DND-41 (cell line): ENCODE measurements around the gene CD300LD.
"Not testable (repeated sequence)": the region's sequence is repeated elsewhere in the genome, so short reads cannot be mapped to it uniquely, and the experiment has no call there.

Source experiments
- ATAC-seq: fragments of 200-7000 bp; cut with Tn5 transposase; 3 replicates; pipeline ENCODE4 v1.9.1; 2021; ENCODE audit warnings: low read depth; ENCODE audit not compliant: insufficient read depth
- DNase-seq: peaks from one replicate; pipeline ENCODE4 v3.0.0-alpha.2; 2020
- H2AFZ ChIP-seq: 2 replicates; pipeline ENCODE4 v1.6.0; 2012; ENCODE audit warnings: low read depth, low read length
- H3K27ac ChIP-seq: 2 replicates; pipeline ENCODE4 v1.5.1; 2012; ENCODE audit warnings: low read length, inconsistent platforms
- H3K27me3 ChIP-seq: fragments of 200-600 bp; sonication (generic); 2 replicates; pipeline ENCODE4 v1.6.0; 2012; ENCODE audit warnings: low read length, mild to moderate bottlenecking, inconsistent platforms; ENCODE audit not compliant: insufficient read depth, poor library complexity
- H3K36me3 ChIP-seq: 2 replicates; pipeline ENCODE4 v1.5.1; 2012; ENCODE audit warnings: low read length, inconsistent platforms; ENCODE audit not compliant: insufficient read depth
- H3K4me1 ChIP-seq: 2 replicates; pipeline ENCODE4 v1.5.1; 2012; ENCODE audit warnings: mild to moderate bottlenecking, low read length; ENCODE audit not compliant: insufficient read depth
- H3K4me2 ChIP-seq: 2 replicates; pipeline ENCODE4 v1.6.0; 2012; ENCODE audit warnings: mild to moderate bottlenecking, moderate library complexity, low read length, inconsistent platforms; ENCODE audit not compliant: insufficient read depth
- H3K4me3 ChIP-seq, 2 experiments: fragments of 200-600 bp in 1 of 2; shearing (Covaris generic) in 1 of 2; 2 replicates each; pipeline ENCODE4 v1.5.1; 2012 to 2016; ENCODE audit warnings: inconsistent platforms in 2 of 2, low read length in 2 of 2, mild to moderate bottlenecking in 2 of 2, low read depth in 1 of 2, moderate library complexity in 1 of 2
- H3K79me2 ChIP-seq: 2 replicates; pipeline ENCODE4 v1.6.0; 2012; ENCODE audit warnings: low read length, inconsistent platforms; ENCODE audit not compliant: insufficient read depth
- H3K9ac ChIP-seq: 2 replicates; pipeline ENCODE4 v1.6.0; 2012; ENCODE audit warnings: low read depth, mild to moderate bottlenecking, inconsistent platforms, low read length, moderate library complexity
- H3K9me3 ChIP-seq: 2 replicates; pipeline ENCODE4 v1.5.1; 2012; ENCODE audit warnings: low read length, moderate library complexity, mild to moderate bottlenecking, inconsistent platforms; ENCODE audit not compliant: insufficient read depth, severe bottlenecking
- H4K20me1 ChIP-seq: 2 replicates; pipeline ENCODE4 v1.6.0; 2012; ENCODE audit warnings: low read length; ENCODE audit not compliant: insufficient read depth
- CTCF ChIP-seq: IDR thresholded peaks from 2 replicates; pipeline ENCODE4 v1.5.1; 2012; ENCODE audit warnings: borderline replicate concordance, low read length, moderate library complexity, mild to moderate bottlenecking; ENCODE audit not compliant: poor library complexity, severe bottlenecking; ENCODE audit errors: extremely low read depth
- EZH2 ChIP-seq: IDR thresholded peaks from 3 replicates; pipeline ENCODE4 v1.6.1; 2012; ENCODE audit warnings: borderline replicate concordance, low read depth, mild to moderate bottlenecking, moderate library complexity, low read length, inconsistent platforms; ENCODE audit not compliant: severe bottlenecking

The CD300LD gene

GRCh38 chr17:74637926-74638325 lies 45.8 kb upstream of the CD300LD start:
- Histone ChIP-seq H3K27ac (no peak overlapping the region), H3K27me3 (peaks cover 28% of the 10 kb centered on the region), H3K4me3 (no peak overlapping the region), H3K9ac (no peak overlapping the region), H3K4me1 (no peaks in the 10 kb centered on the region), H4K20me1 (no peaks in the 10 kb centered on the region), H3K79me2 (no peaks in the 10 kb centered on the region), H3K36me3 (no peaks in the 10 kb centered on the region), H2AFZ (no peak overlapping the region), H3K4me2 (no peak overlapping the region), H3K9me3 (no peaks in the 10 kb centered on the region)
- ATAC-seq (no peak), DNase-seq (no peak)
- TF ChIP-seq EZH2: no peak
- TF ChIP-seq CTCF: no peak

DNA sequence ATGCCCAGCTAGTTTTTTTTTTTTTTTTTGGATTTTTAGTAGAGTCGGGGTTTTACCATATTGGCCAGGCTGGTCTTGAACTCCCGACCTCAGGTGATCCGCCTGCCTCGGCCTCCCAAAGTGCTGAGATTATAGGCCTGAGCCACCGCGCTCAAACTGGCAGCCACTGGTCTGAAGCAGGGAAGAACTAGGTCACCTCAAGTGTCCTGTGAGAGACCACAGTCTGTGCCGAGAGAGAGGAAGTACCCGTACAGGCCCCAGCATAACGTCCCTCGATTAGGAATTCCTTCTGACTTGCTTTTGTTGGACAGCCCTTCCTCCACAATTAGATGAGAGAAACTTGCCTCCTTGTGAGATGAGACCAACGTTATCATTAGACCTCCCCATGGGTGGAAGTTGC lies 45.2 kb upstream of the CD300LD start:
- Histone ChIP-seq H3K27ac (no peak overlapping the region), H4K20me1 (no peaks in the 10 kb centered on the region), H3K9me3 (no peaks in the 10 kb centered on the region), H3K27me3 (peaks cover 23% of the 10 kb centered on the region), H3K9ac (no peak overlapping the region), H3K79me2 (no peaks in the 10 kb centered on the region), H3K4me1 (no peaks in the 10 kb centered on the region), H2AFZ (no peak overlapping the region), H3K36me3 (no peaks in the 10 kb centered on the region), H3K4me3 (no peak overlapping the region), H3K4me2 (no peak overlapping the region)
- no peak for DNase-seq
- ATAC-seq: no peak
- TF ChIP-seq CTCF: no peak
- TF ChIP-seq EZH2: no peak

- not testable (repeated sequence) for H3K4me3 ChIP-seq, DNase-seq, H3K9ac ChIP-seq, H3K9me3 ChIP-seq, H3K4me1 ChIP-seq, H2AFZ ChIP-seq, H3K79me2 ChIP-seq, ATAC-seq, H3K27ac ChIP-seq, H4K20me1 ChIP-seq, H3K4me2 ChIP-seq, H3K36me3 ChIP-seq
- H3K27me3 ChIP-seq: peaks cover 22% of the 10 kb centered on the region
These were observed 44.5 kb upstream of the CD300LD start for GRCh38 chr17:74636541-74637085.

GRCh38 chr17:74635418-74635817 lies 43.3 kb upstream of the CD300LD start:
- no peak overlapping the region for H3K4me3 ChIP-seq
- no peak overlapping the region for H3K9ac ChIP-seq
- no peaks in the 10 kb centered on the region for H3K4me1 ChIP-seq
- H3K9me3 ChIP-seq: no peaks in the 10 kb centered on the region
- H3K79me2 ChIP-seq: no peaks in the 10 kb centered on the region
- ATAC-seq (no peak), DNase-seq (no peak)
- H4K20me1 ChIP-seq: no peaks in the 10 kb centered on the region
- no peak overlapping the region for H2AFZ ChIP-seq
- no peak overlapping the region for H3K27ac ChIP-seq
- H3K27me3 ChIP-seq: peaks cover 18% of the 10 kb centered on the region
- no peaks in the 10 kb centered on the region for H3K36me3 ChIP-seq
- no peak overlapping the region for H3K4me2 ChIP-seq
- TF ChIP-seq CTCF (no peak), EZH2 (no peak)
